ENCODE results near the gene HPD. TPM values are rescaled to one million over a fixed set of nuclear protein-coding genes. Genes with fewer than 3 reads are reported as not detected.
"Not testable (repeated sequence)": the region's sequence is repeated elsewhere in the genome, so short reads cannot be mapped to it uniquely, and the experiment has no call there.

HPD gene
- total and polyA plus RNA-seq, 7 experiments from 2014 or later, result not detected

GRCh38 chr12:121790785-121791184 is 67.9 kb downstream of the HPD start:
- Histone ChIP-seq H3K4me1 (ENCODE audit: control insufficient read depth in 2 of 2, insufficient read depth in 2 of 2, low read length in 2 of 2) (peaks cover 63 to 67% of the 10 kb centered on the region in 2 donors), H3K27ac (ENCODE audit: low read depth, low read length) (peak overlapping the region; percentile 96), H3K4me3 (ENCODE audit: low read length) (peak overlapping the region; percentile 99), H3K36me3 (ENCODE audit: control insufficient read depth in 2 of 3, insufficient read depth in 3 of 3, low read length in 3 of 3) (peaks cover 0 to 23% (median 0%) of the 10 kb centered on the region in 3 experiments)
- peaks cover 0 to 49% (median 7%) of the 10 kb centered on the region in 5 donors for H3K36me3 Mint-ChIP-seq
- ChIA-PET CTCF (interaction anchor here (0.7 to 14.9 kb wide), 4 partner anchors 11 to 100 kb away, joined by 3 to 609 read pairs (median 164); partner anchors contain the start of gene SETD1B), POLR2A (interaction anchor here (0.6 to 33.4 kb wide), 6 partner anchors 3 to 1498 kb away, joined by 3 to 1941 read pairs (median 4); partner anchors contain the start of genes PSMD9, RHOF, RNU4-1 and SETD1B)
- peak overlapping the region; percentile 89 to 99 (median 96) for H3K4me3 Mint-ChIP-seq
- not testable (repeated sequence) for H3K27me3 Mint-ChIP-seq; H3K9me3 ChIP-seq (ENCODE audit: control insufficient read depth in 2 of 3, low read length in 3 of 3); DNase-seq; H3K27me3 ChIP-seq (ENCODE audit: control insufficient read depth in 2 of 2, insufficient read depth in 2 of 2, low read length in 2 of 2); ATAC-seq
- H3K4me1 Mint-ChIP-seq, result peaks cover 50 to 79% (median 73%) of the 10 kb centered on the region in 7 donors
- H3K27ac Mint-ChIP-seq, result peak overlapping the region; percentile 95 to 100 (median 100)
- H3K9me3 Mint-ChIP-seq, result peaks cover 0 to 11% (median 0%) of the 10 kb centered on the region in 11 donors
- intact Hi-C loops (cut with micrococcal nuclease), result loop anchor here (1.0 to 5.0 kb wide), 8 partner anchors 8 to 388 kb away; partner anchors contain the start of genes MLXIP (in 1 of the 2), ORAI1 (in 1 of the 2), RNF34 (in 1 of the 2) and TMEM120B (in 1 of the 2)

- H3K27ac ChIP-seq (ENCODE audit: low read depth, low read length), result peak overlapping the region; percentile 96
- H3K4me1 ChIP-seq (ENCODE audit: control insufficient read depth in 2 of 2, insufficient read depth in 2 of 2, low read length in 2 of 2), result peaks cover 65 to 67% of the 10 kb centered on the region in 2 donors
- no peaks in the 10 kb centered on the region for H3K27me3 ChIP-seq (ENCODE audit: control insufficient read depth in 2 of 2, insufficient read depth in 2 of 2, low read length in 2 of 2)
- CTCF ChIA-PET, result interaction anchor here (0.7 to 14.9 kb wide), 6 partner anchors 8 to 237 kb away, joined by 3 to 609 read pairs (median 6); partner anchors contain the start of gene SETD1B
- Mint-ChIP-seq H3K27me3 (no peaks in the 10 kb centered on the region), H3K4me3 (peak overlapping the region; percentile 89 to 99 (median 96)), H3K4me1 (peaks cover 46 to 79% (median 73%) of the 10 kb centered on the region in 7 donors), H3K36me3 (peaks cover 0 to 50% (median 5%) of the 10 kb centered on the region in 5 donors), H3K27ac (peak overlapping the region; percentile 95 to 100 (median 100)), H3K9me3 (peaks cover 0 to 8% (median 0%) of the 10 kb centered on the region in 11 donors)
- POLR2A ChIA-PET, result interaction anchor here (0.6 to 33.4 kb wide), 13 partner anchors 2 to 211 kb away, joined by 3 to 1941 read pairs (median 5); partner anchors contain the start of genes KDM2B, PSMD9, RHOF and SETD1B
- intact Hi-C loops (cut with micrococcal nuclease), result loop anchor here (1.0 to 5.0 kb wide), 9 partner anchors 8 to 388 kb away; partner anchors contain the start of genes MLXIP (in 1 of the 2), ORAI1 (in 1 of the 2), PSMD9 (in 1 of the 2) and RNF34 (in 1 of the 2)
- H3K9me3 ChIP-seq (ENCODE audit: control insufficient read depth in 2 of 3, low read length in 3 of 3), result no peaks in the 10 kb centered on the region
- DNase-seq (peak; percentile 81 to 97 (median 94)), ATAC-seq (peak; percentile 80)
- peaks cover 0 to 16% (median 0%) of the 10 kb centered on the region in 3 experiments for H3K36me3 ChIP-seq (ENCODE audit: control insufficient read depth in 2 of 3, insufficient read depth in 3 of 3, low read length in 3 of 3)
- H3K4me3 ChIP-seq (ENCODE audit: low read length), result peak overlapping the region; percentile 63
Measured at GRCh38 chr12:121789800-121790728, 68.6 kb downstream of the HPD start.

Other genes with a start within 250 kb of the HPD start
- gene ORAI1, start 232.3 kb downstream of the HPD start, total RNA-seq, result 10 to 100 TPM; 34.4 to 73.5 (median 50.6) TPM
- gene ORAI1, start 232.3 kb downstream of the HPD start, polyA plus RNA-seq, result 100 to 1,000 TPM; 180 to 256 TPM
- 10 to 100 TPM in 2 of 5 experiments, 1 to 10 TPM in 3; 2.3 to 19.2 (median 9.6) TPM for gene MORN3, start 189.2 kb downstream of the HPD start, total RNA-seq
- 1 to 10 TPM; 2.3 to 8.7 TPM for gene MORN3, start 189.2 kb downstream of the HPD start, polyA plus RNA-seq
- 10 to 100 TPM in 2 of 5 experiments, 1 to 10 TPM in 3; 7.3 to 14.3 (median 9.2) TPM for gene TMEM120B, start 146.1 kb downstream of the HPD start, total RNA-seq
- 1 to 10 TPM; 1.3 to 2.0 TPM for gene TMEM120B, start 146.1 kb downstream of the HPD start, polyA plus RNA-seq
- gene RHOF, start 65.2 kb downstream of the HPD start, total RNA-seq, result 100 to 1,000 TPM; 121 to 164 (median 134) TPM
- 100 to 1,000 TPM in 1 of 2 donors, 10 to 100 TPM in 1; 69.2 to 115 TPM for gene RHOF, start 65.2 kb downstream of the HPD start, polyA plus RNA-seq
- 100 to 1,000 TPM in 1 of 5 experiments, 10 to 100 TPM in 4; 35.1 to 124 (median 79.2) TPM for gene SETD1B, start 54.9 kb downstream of the HPD start, total RNA-seq
- 1 to 10 TPM; 2.1 to 4.3 TPM for gene SETD1B, start 54.9 kb downstream of the HPD start, polyA plus RNA-seq
- 10 to 100 TPM; 36.7 to 55.2 (median 46.9) TPM for gene PSMD9, start 29.9 kb upstream of the HPD start, total RNA-seq
- 10 to 100 TPM; 85.3 to 92.6 TPM for gene PSMD9, start 29.9 kb upstream of the HPD start, polyA plus RNA-seq
- 1 to 10 TPM in 2 of 5 experiments, under 1 TPM in 3; 0.38 to 1.5 (median 0.88) TPM for gene CFAP251, start 59.7 kb upstream of the HPD start, total RNA-seq
- gene CFAP251, start 59.7 kb upstream of the HPD start, polyA plus RNA-seq, result not detected
- gene BCL7A, start 163.0 kb upstream of the HPD start, total RNA-seq, result 1 to 10 TPM; 4.1 to 6.6 (median 5.4) TPM
- gene BCL7A, start 163.0 kb upstream of the HPD start, polyA plus RNA-seq, result 10 to 100 TPM in 1 of 2 donors, 1 to 10 TPM in 1; 4.0 to 11.9 TPM
- 100 to 1,000 TPM in 4 of 5 experiments, 10 to 100 TPM in 1; 57.0 to 123 (median 115) TPM for gene MLXIP, start 219.9 kb upstream of the HPD start, total RNA-seq
- gene MLXIP, start 219.9 kb upstream of the HPD start, polyA plus RNA-seq, result 10 to 100 TPM; 17.4 to 29.8 TPM

Data from naive thymus-derived CD4-positive, alpha-beta T cell (primary cell).